Measurements from ENCODE around the gene WLS.
"Not testable (repeated sequence)": the region's sequence is repeated elsewhere in the genome, so short reads cannot be mapped to it uniquely, and the experiment has no call there.

WLS gene

GRCh38 chr1:68198752-68199151 lies 33.6 kb downstream of the WLS start:
- DNase-seq (ENCODE audit: low read depth) = no peak

- no peak for DNase-seq (ENCODE audit: low read depth)
Measured at GRCh38 chr1:68197891-68198290, 34.4 kb downstream of the WLS start.

GRCh38 chr1:68197461-68197860 lies 34.9 kb downstream of the WLS start:
- DNase-seq (ENCODE audit: low read depth) = no peak

GRCh38 chr1:68196676-68197075 lies 35.6 kb downstream of the WLS start:
- no peak for DNase-seq (ENCODE audit: low read depth)

- DNase-seq (ENCODE audit: low read depth) = no peak
Measured at GRCh38 chr1:68191717-68192116, 40.6 kb downstream of the WLS start.

GRCh38 chr1:68188644-68189340 lies 43.5 kb downstream of the WLS start:
- no peak for DNase-seq (ENCODE audit: low read depth)

- DNase-seq (ENCODE audit: low read depth) = no peak
Measured at GRCh38 chr1:68188060-68188538, 44.2 kb downstream of the WLS start.

GRCh38 chr1:68185743-68186142 lies 46.6 kb downstream of the WLS start:
- no peak for DNase-seq (ENCODE audit: low read depth)

GRCh38 chr1:68183895-68184294 lies 48.4 kb downstream of the WLS start:
- no peak for DNase-seq (ENCODE audit: low read depth)

- DNase-seq (ENCODE audit: low read depth) = no peak
Measured at GRCh38 chr1:68181165-68181556, 51.2 kb downstream of the WLS start.

- no peak for DNase-seq (ENCODE audit: low read depth)
Measured at GRCh38 chr1:68180441-68181164, 51.7 kb downstream of the WLS start.

GRCh38 chr1:68178821-68179490 lies 53.4 kb downstream of the WLS start:
- no peak for DNase-seq (ENCODE audit: low read depth)

GRCh38 chr1:68175621-68176398 lies 56.5 kb downstream of the WLS start:
- no peak for DNase-seq (ENCODE audit: low read depth)

- DNase-seq (ENCODE audit: low read depth) = no peak
Measured at GRCh38 chr1:68174738-68175113, 57.6 kb downstream of the WLS start.

- no peak for DNase-seq (ENCODE audit: low read depth)
Measured at GRCh38 chr1:68173936-68174737, 58.2 kb downstream of the WLS start.

GRCh38 chr1:68173283-68173935 lies 58.9 kb downstream of the WLS start:
- DNase-seq (ENCODE audit: low read depth) = no peak

GRCh38 chr1:68171795-68172194 lies 60.5 kb downstream of the WLS start:
- not testable (repeated sequence) for DNase-seq (ENCODE audit: low read depth)

GRCh38 chr1:68168545-68169171 lies 63.7 kb downstream of the WLS start:
- DNase-seq (ENCODE audit: low read depth) = no peak

GRCh38 chr1:68167211-68167610 lies 65.1 kb downstream of the WLS start:
- DNase-seq (ENCODE audit: low read depth) = no peak

- DNase-seq (ENCODE audit: low read depth) = no peak
Measured at GRCh38 chr1:68166348-68166747, 66.0 kb downstream of the WLS start.

Data from stimulated activated CD8-positive, alpha-beta memory T cell treated with anti-CD3 and anti-CD28 coated beads, Interleukin-4, amount 100 ng/mL, for 24 hours (primary cell).